HG03103 (cell line): ENCODE measurements around the gene SPAG16.
"Not testable (repeated sequence)": the region's sequence is repeated elsewhere in the genome, so short reads cannot be mapped to it uniquely, and the experiment has no call there.

Experiments
- ATAC-seq: cut with Tn5 transposase; IDR thresholded peaks from one replicate; pipeline ENCODE4 v1.9.1; 2021; ENCODE audit warnings: low read depth; ENCODE audit not compliant: unreplicated experiment

Gene SPAG16

GRCh38 chr2:213682276-213682675 lies 398.0 kb downstream of the SPAG16 start:
- ATAC-seq = no peak

GRCh38 chr2:213688133-213688532 lies 403.9 kb downstream of the SPAG16 start:
- ATAC-seq = no peak

- not testable (repeated sequence) for ATAC-seq
These were observed 404.6 kb downstream of the SPAG16 start for GRCh38 chr2:213688825-213689224.

GRCh38 chr2:213689585-213689984 lies 405.3 kb downstream of the SPAG16 start:
- no peak for ATAC-seq

- no peak for ATAC-seq
These were observed 407.1 kb downstream of the SPAG16 start for GRCh38 chr2:213691351-213691750.

GRCh38 chr2:213696442-213696841 lies 412.2 kb downstream of the SPAG16 start:
- ATAC-seq = peak; percentile 63

- ATAC-seq = not testable (repeated sequence)
These were observed 417.1 kb downstream of the SPAG16 start for GRCh38 chr2:213701365-213701764.

- ATAC-seq = no peak
These were observed 419.3 kb downstream of the SPAG16 start for GRCh38 chr2:213703406-213704098.

- no peak for ATAC-seq
These were observed 425.9 kb downstream of the SPAG16 start for GRCh38 chr2:213710164-213710563.

GRCh38 chr2:213718411-213718810 lies 434.1 kb downstream of the SPAG16 start:
- ATAC-seq = not testable (repeated sequence)

- ATAC-seq = no peak
These were observed 438.3 kb downstream of the SPAG16 start for GRCh38 chr2:213722565-213722964.

GRCh38 chr2:213723041-213723560 lies 438.8 kb downstream of the SPAG16 start:
- no peak for ATAC-seq

- no peak for ATAC-seq
These were observed 439.4 kb downstream of the SPAG16 start for GRCh38 chr2:213723707-213724106.

GRCh38 chr2:213726101-213726500 lies 441.8 kb downstream of the SPAG16 start:
- no peak for ATAC-seq

GRCh38 chr2:213733893-213734292 lies 449.6 kb downstream of the SPAG16 start:
- peak; percentile 91 for ATAC-seq

GRCh38 chr2:213740453-213740852 lies 456.2 kb downstream of the SPAG16 start:
- ATAC-seq = peak; percentile 80

- ATAC-seq = peak; percentile 91
These were observed 467.2 kb downstream of the SPAG16 start for GRCh38 chr2:213751446-213751845.

- ATAC-seq = no peak
These were observed 468.3 kb downstream of the SPAG16 start for GRCh38 chr2:213752575-213752974.

- ATAC-seq = no peak
These were observed 473.3 kb downstream of the SPAG16 start for GRCh38 chr2:213757525-213757924.

- ATAC-seq = no peak
These were observed 479.1 kb downstream of the SPAG16 start for GRCh38 chr2:213763354-213763753.

- no peak for ATAC-seq
These were observed 479.7 kb downstream of the SPAG16 start for GRCh38 chr2:213763963-213764362.

- ATAC-seq = no peak
These were observed 480.6 kb downstream of the SPAG16 start for GRCh38 chr2:213764849-213765248.
